ENCODE measurements around the gene TMEM87B.

Gene TMEM87B

DNA sequence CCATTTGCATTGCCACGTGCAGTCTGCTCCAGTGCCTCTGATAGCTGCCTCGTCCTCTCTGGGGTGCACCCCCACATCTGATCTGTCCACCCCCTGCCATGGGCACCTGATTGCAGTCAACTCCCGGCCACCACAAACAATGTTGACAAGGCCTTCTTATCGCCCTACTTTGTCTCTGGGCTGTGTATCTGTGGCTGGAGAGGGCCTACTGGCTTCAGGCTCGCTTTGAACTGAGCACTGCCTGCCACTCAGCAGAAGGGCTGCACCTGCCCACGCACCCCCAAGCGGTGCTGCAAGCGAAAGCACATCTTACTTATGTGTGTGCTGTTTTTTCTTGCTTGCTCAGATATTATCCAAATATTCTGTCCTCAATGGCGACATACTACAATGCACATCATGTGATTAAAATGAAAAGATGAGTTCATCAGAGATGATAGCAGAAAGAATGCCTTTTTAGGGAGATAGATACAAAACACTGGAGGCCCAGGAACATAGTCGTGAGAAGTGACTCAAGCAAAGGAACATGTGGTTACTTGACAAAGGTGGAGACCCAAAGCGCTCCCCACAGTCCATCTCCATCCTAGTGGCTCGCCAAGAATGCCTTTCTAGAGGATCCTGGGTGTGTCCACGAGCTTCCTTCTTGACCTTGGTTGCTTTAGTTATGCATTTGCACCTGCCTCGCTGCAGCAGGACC is 111.9 kb downstream of the TMEM87B start:
- DNase-seq (ENCODE audit: low spot score), result no peak

DNA sequence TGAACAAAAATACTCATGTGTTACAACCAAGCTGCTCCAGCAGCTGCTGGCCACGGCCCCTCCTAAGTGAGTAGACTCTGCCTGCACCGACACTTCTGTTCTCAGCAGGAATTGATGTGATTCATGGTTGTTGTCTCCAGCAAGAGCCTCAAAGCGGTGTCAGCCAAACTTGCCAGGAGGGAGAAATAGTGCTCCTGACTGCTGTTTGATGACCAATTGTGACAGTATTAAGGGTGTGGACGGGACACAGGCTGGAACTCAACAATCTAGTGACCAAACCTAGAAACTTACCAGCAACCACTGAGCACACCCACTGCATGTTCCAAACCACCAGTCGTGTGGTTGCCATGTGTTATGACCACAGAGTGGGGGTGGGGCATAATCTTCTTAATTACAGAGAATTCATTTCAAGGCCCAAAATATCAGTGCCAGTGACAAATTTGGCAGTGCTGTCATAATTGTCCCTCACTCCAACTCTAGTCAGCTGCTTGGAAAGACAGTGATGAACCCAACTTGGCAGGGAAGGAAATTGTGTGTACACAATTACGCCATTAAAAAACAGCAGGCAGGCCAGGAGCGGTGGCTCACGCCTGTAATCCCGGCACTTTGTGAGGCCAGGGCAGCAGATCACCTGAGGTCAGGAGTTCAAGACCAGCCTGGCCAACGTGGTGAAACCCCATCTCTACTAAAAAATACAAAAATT is 113.5 kb downstream of the TMEM87B start:
- no peak for DNase-seq (ENCODE audit: low spot score)
